Lower leg skin (tissue), 3 donors: ENCODE measurements around the gene AKT3.

Experiments
- POLR2A ChIP-seq, 2 donors: fragments of 450-650 bp; IDR thresholded peaks; one replicate each; pipeline ENCODE4 v1.6.1; 2016 to 2017; ENCODE audit warnings: antibody characterized with exemption in 2 of 2, mild to moderate bottlenecking in 1 of 2, moderate library complexity in 1 of 2
- TF ChIP-seq, protein P1 (sequence below), 3 donors: fragments of 450-650 bp; IDR thresholded peaks; one replicate each; pipeline ENCODE4 v1.5.1; 2016; ENCODE audit warnings: antibody characterized with exemption in 3 of 3, mild to moderate bottlenecking in 3 of 3, moderate library complexity in 2 of 3

DNA sequence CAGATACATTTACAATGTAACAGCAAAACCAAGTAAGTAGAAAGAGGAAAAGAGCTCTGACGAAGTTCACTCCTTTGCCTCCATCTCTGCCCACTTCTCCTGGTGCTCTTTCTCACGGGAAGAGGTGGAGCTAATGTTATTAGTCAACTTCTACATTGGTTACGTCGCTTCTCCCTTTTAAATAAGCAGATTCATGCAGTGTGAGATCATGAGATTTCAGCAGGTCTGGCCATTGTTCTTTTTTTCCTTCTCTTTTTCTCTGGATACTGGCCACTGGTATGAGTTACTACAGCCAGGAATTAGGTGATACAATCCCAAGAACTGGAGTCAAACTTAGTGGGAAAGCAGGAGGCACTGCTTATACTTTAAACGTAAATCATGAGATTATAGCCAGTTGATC, 207.1 kb downstream of the AKT3 start:
- TF ChIP-seq, protein P1, sequence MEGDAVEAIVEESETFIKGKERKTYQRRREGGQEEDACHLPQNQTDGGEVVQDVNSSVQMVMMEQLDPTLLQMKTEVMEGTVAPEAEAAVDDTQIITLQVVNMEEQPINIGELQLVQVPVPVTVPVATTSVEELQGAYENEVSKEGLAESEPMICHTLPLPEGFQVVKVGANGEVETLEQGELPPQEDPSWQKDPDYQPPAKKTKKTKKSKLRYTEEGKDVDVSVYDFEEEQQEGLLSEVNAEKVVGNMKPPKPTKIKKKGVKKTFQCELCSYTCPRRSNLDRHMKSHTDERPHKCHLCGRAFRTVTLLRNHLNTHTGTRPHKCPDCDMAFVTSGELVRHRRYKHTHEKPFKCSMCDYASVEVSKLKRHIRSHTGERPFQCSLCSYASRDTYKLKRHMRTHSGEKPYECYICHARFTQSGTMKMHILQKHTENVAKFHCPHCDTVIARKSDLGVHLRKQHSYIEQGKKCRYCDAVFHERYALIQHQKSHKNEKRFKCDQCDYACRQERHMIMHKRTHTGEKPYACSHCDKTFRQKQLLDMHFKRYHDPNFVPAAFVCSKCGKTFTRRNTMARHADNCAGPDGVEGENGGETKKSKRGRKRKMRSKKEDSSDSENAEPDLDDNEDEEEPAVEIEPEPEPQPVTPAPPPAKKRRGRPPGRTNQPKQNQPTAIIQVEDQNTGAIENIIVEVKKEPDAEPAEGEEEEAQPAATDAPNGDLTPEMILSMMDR (IDR thresholded peaks at IDR 0.05), result no peak
- TF ChIP-seq POLR2A (IDR thresholded peaks at IDR 0.05), result no peak
